CD14-positive monocyte (primary cell): ENCODE data around the gene PTGES2. TPM values are rescaled to one million over a fixed set of nuclear protein-coding genes. Genes with fewer than 3 reads are reported as not detected.

Experiments
- DNase-seq, 3 donors: peaks; one replicate each; pipeline ENCODE4 v3.0.0-alpha.2; 2011 to 2022
- H2AFZ ChIP-seq: 2 replicates; pipeline ENCODE4 v1.6.0; 2012; ENCODE audit warnings: mild to moderate bottlenecking, low read depth, low read length, inconsistent platforms; ENCODE audit not compliant: insufficient read depth, poor library complexity, severe bottlenecking
- H3K27ac ChIP-seq, 2 donors: 1 replicate in 1 of 2; 2 replicates in 1 of 2; pipeline ENCODE4 v1.5.1; 2012 to 2013; ENCODE audit warnings: low read length in 2 of 2, control low read depth in 1 of 2, inconsistent platforms in 1 of 2, low read depth in 1 of 2, mild to moderate bottlenecking in 1 of 2
- H3K27me3 ChIP-seq, 2 donors: one replicate each; pipeline versions ENCODE4 v1.6.0 to v1.6.1; 2011 to 2013; ENCODE audit warnings: low read length in 2 of 2; ENCODE audit not compliant: control insufficient read depth in 2 of 2, insufficient read depth in 2 of 2
- H3K36me3 ChIP-seq, 2 donors: replicated peaks in 1 of 2; 1 replicate in 1 of 2; 2 replicates in 1 of 2; pipeline versions ENCODE4 v1.5.1 to v1.6.1; 2012 to 2013; ENCODE audit warnings: low read length in 2 of 2, control low read depth in 1 of 2, inconsistent platforms in 1 of 2, mild to moderate bottlenecking in 1 of 2; ENCODE audit not compliant: insufficient read depth in 2 of 2, control insufficient read depth in 1 of 2
- H3K4me1 ChIP-seq, 2 donors: 1 replicate in 1 of 2; 2 replicates in 1 of 2; pipeline versions ENCODE4 v1.5.1 to v1.6.1; 2012 to 2013; ENCODE audit warnings: low read length in 2 of 2, control low read depth in 1 of 2, inconsistent platforms in 1 of 2, mild to moderate bottlenecking in 1 of 2, moderate library complexity in 1 of 2; ENCODE audit not compliant: insufficient read depth in 2 of 2, control insufficient read depth in 1 of 2
- H3K4me2 ChIP-seq: replicated peaks from 2 replicates; pipeline ENCODE3; 2012; ENCODE audit warnings: low read length, moderate library complexity, mild to moderate bottlenecking; ENCODE audit not compliant: poor library complexity, severe bottlenecking; ENCODE audit errors: extremely low read depth
- H3K4me3 ChIP-seq, 3 experiments: fragments of 200-600 bp in 1 of 3; sonication (generic) in 1 of 3; replicated peaks in 1 of 3; 1 replicate in 2 of 3; 2 replicates in 1 of 3; pipeline ENCODE4 v1.5.1; 2011 to 2013; ENCODE audit warnings: low read length in 3 of 3, mild to moderate bottlenecking in 3 of 3, control low read depth in 2 of 3, low read depth in 2 of 3, inconsistent platforms in 1 of 3, moderate library complexity in 1 of 3
- H3K79me2 ChIP-seq: 2 replicates; pipeline ENCODE4 v1.6.0; 2012; ENCODE audit warnings: mild to moderate bottlenecking, control low read depth, inconsistent platforms, low read length, moderate library complexity; ENCODE audit not compliant: insufficient read depth
- H3K9ac ChIP-seq: 2 replicates; pipeline ENCODE4 v1.6.0; 2017; ENCODE audit warnings: low read length, mild to moderate bottlenecking; ENCODE audit not compliant: insufficient read depth, poor library complexity, severe bottlenecking
- H3K9me3 ChIP-seq, 2 donors: replicated peaks in 1 of 2; 1 replicate in 1 of 2; 2 replicates in 1 of 2; pipeline versions ENCODE4 v1.5.1 to v1.6.1; 2012 to 2013; ENCODE audit warnings: low read length in 2 of 2, control low read depth in 1 of 2; ENCODE audit not compliant: control insufficient read depth in 1 of 2, insufficient read depth in 1 of 2
- H4K20me1 ChIP-seq: 2 replicates; pipeline ENCODE4 v1.6.0; 2012; ENCODE audit warnings: mild to moderate bottlenecking, low read length, control low read depth, moderate library complexity; ENCODE audit not compliant: insufficient read depth
- H3K27ac Mint-ChIP-seq, 7 donors: one replicate each; pipeline ENCODE4 v1.8.0; 2020; ENCODE audit warnings: mild to moderate bottlenecking in 7 of 7, mixed read lengths in 7 of 7, moderate library complexity in 6 of 7, inconsistent platforms in 2 of 7
- H3K27me3 Mint-ChIP-seq, 3 donors: one replicate each; pipeline ENCODE4 v1.8.0; 2021 to 2022; ENCODE audit warnings: low read depth in 3 of 3, mild to moderate bottlenecking in 3 of 3, mixed read lengths in 3 of 3, moderate library complexity in 3 of 3, inconsistent platforms in 1 of 3
- H3K36me3 Mint-ChIP-seq, 2 donors: one replicate each; pipeline ENCODE4 v1.8.0; 2020; ENCODE audit warnings: mixed read lengths in 2 of 2, inconsistent platforms in 1 of 2, mild to moderate bottlenecking in 1 of 2
- H3K4me1 Mint-ChIP-seq: one replicate; pipeline ENCODE4 v1.8.0; 2020; ENCODE audit warnings: mild to moderate bottlenecking, mixed read lengths
- H3K4me3 Mint-ChIP-seq, 2 donors: one replicate each; pipeline ENCODE4 v1.8.0; 2020; ENCODE audit warnings: mild to moderate bottlenecking in 2 of 2, mixed read lengths in 2 of 2, moderate library complexity in 1 of 2
- H3K9me3 Mint-ChIP-seq, 7 donors: one replicate each; pipeline ENCODE4 v1.8.0; 2020 to 2022; ENCODE audit warnings: mixed read lengths in 7 of 7, mild to moderate bottlenecking in 6 of 7, moderate library complexity in 6 of 7, inconsistent platforms in 2 of 7
- CTCF ChIP-seq: fragments of 200-600 bp; IDR thresholded peaks from one replicate; pipeline ENCODE4 v1.8.0; 2022; ENCODE audit warnings: antibody characterized with exemption, mild to moderate bottlenecking
- WGBS: methylation state at CpG from one replicate; pipeline ENCODE4 v1.1.5; 2013; ENCODE audit warnings: missing lambda C conversion rate; ENCODE audit not compliant: insufficient coverage; 5-methylcytosine and 5-hydroxymethylcytosine counted together
- intact Hi-C, 2 donors: fragments of 100-400 bp; cut with micrococcal nuclease; formaldehyde crosslinking; loops; one replicate each; pipeline versions ENCODE4 v1.15.0 to v1.15.1; 2023
- polyA plus RNA-seq, 3 donors: library from polyadenylated mRNA; depleted of rRNA in 1 of 3; unstranded in 2 of 3; stranded (reverse) in 1 of 3; fragments of 300-500 nt in 2 of 3; fragments of >200 nt in 1 of 3; fragmentation: Illumina TruSeq in 2 of 3; gene quantifications; 1 replicate in 2 of 3; 2 replicates in 1 of 3; pipeline ENCODE4 v1.2.3, GENCODE V29; 2012 to 2021

Gene PTGES2
- polyA plus RNA-seq, 3 donors: 42.0 to 71.5 (median 49.4) TPM

GRCh38 chr9:128078504-128079434 lies 48.8 kb downstream of the PTGES2 start:
- H3K4me1 ChIP-seq: peaks cover 38 to 45% of the 10 kb centered on the region in 2 donors
- H3K79me2 ChIP-seq: peaks cover 90% of the 10 kb centered on the region
- no peaks in the 10 kb centered on the region for H3K9me3 Mint-ChIP-seq
- peak overlapping the region in 1 of 3 experiments; percentile 51 for H3K4me3 ChIP-seq
- peak overlapping the region; percentile 52 for H3K4me2 ChIP-seq
- peak overlapping the region; percentile 50 to 63 for H3K4me3 Mint-ChIP-seq
- H3K27ac Mint-ChIP-seq: peak overlapping the region; percentile 88 to 93 (median 92)
- H3K27me3 ChIP-seq: no peaks in the 10 kb centered on the region
- peaks cover 0 to 2% (median 0%) of the 10 kb centered on the region in 3 donors for H3K27me3 Mint-ChIP-seq
- no peak overlapping the region for H3K9ac ChIP-seq
- H3K9me3 ChIP-seq: no peaks in the 10 kb centered on the region
- 23% methylated on average over 2 of the region's 11 CpGs for WGBS
- H3K27ac ChIP-seq: peak overlapping the region; percentile 75 to 77
- H2AFZ ChIP-seq: no peak overlapping the region
- TF ChIP-seq CTCF: no peak
- peak; percentile 46 to 64 (median 59) for DNase-seq
- intact Hi-C loops: no loop called here
- H4K20me1 ChIP-seq: peaks cover 58% of the 10 kb centered on the region
- H3K36me3 ChIP-seq: peaks cover 0 to 6% of the 10 kb centered on the region in 2 donors
- H3K36me3 Mint-ChIP-seq: peaks cover 18 to 20% of the 10 kb centered on the region in 2 donors
- H3K4me1 Mint-ChIP-seq: peaks cover 45% of the 10 kb centered on the region

- H3K36me3 Mint-ChIP-seq: peaks cover 18 to 20% of the 10 kb centered on the region in 2 donors
- H3K27ac Mint-ChIP-seq: peak overlapping the region; percentile 88 to 93 (median 92)
- H3K4me3 ChIP-seq: peak overlapping the region in 1 of 3 experiments; percentile 51
- intact Hi-C loops: no loop called here
- H3K9ac ChIP-seq: no peak overlapping the region
- peaks cover 56% of the 10 kb centered on the region for H4K20me1 ChIP-seq
- no peaks in the 10 kb centered on the region for H3K27me3 ChIP-seq
- H3K36me3 ChIP-seq: peaks cover 0 to 6% of the 10 kb centered on the region in 2 donors
- H3K9me3 Mint-ChIP-seq: no peaks in the 10 kb centered on the region
- peaks cover 95% of the 10 kb centered on the region for H3K79me2 ChIP-seq
- peak overlapping the region; percentile 50 to 63 for H3K4me3 Mint-ChIP-seq
- peaks cover 52% of the 10 kb centered on the region for H3K4me1 Mint-ChIP-seq
- no peak for DNase-seq
- peaks cover 44 to 53% of the 10 kb centered on the region in 2 donors for H3K4me1 ChIP-seq
- peak overlapping the region; percentile 75 to 77 for H3K27ac ChIP-seq
- no peak for TF ChIP-seq CTCF
- H3K27me3 Mint-ChIP-seq: peaks cover 0 to 2% (median 0%) of the 10 kb centered on the region in 3 donors
- no peak overlapping the region for H2AFZ ChIP-seq
- H3K9me3 ChIP-seq: no peaks in the 10 kb centered on the region
- peak overlapping the region; percentile 52 for H3K4me2 ChIP-seq
- no CpG with 5 or more reads among the region's 7 CpGs for whole genome bisulfite sequencing
These were observed 49.6 kb downstream of the PTGES2 start for GRCh38 chr9:128077847-128078503.
